Ecto neural progenitor cell (in vitro differentiated cells): ENCODE measurements around the gene ADAMTSL3.
"Not testable (repeated sequence)": the region's sequence is repeated elsewhere in the genome, so short reads cannot be mapped to it uniquely, and the experiment has no call there.

ENCODE experiments used
- DNase-seq: peaks from one replicate; pipeline ENCODE4 v3.0.0-alpha.2; 2018; ENCODE audit warnings: low spot score

The ADAMTSL3 gene

GRCh38 chr15:84086071-84086470 is 432.1 kb downstream of the ADAMTSL3 start:
- DNase-seq, result not testable (repeated sequence)
